NB4 (cell line): ENCODE measurements around the gene MUC6.

Experiments used
- DNase-seq: peaks from one replicate; pipeline ENCODE4 v3.0.0; 2010; ENCODE audit warnings: low read depth
- H3K4me3 ChIP-seq: one replicate; pipeline ENCODE4 v1.5.1; 2011; ENCODE audit warnings: mild to moderate bottlenecking, low read depth, low read length, moderate library complexity
- MYC ChIP-seq: IDR thresholded peaks from 2 replicates; pipeline ENCODE4 v1.6.1; 2011; ENCODE audit warnings: low read depth, low read length
- POLR2A ChIP-seq: IDR thresholded peaks from 2 replicates; pipeline ENCODE4 v1.6.1; 2011; ENCODE audit warnings: mild to moderate bottlenecking; ENCODE audit not compliant: insufficient read length; ENCODE audit errors: extremely low read depth
- TF ChIP-seq, protein P1 (sequence below): IDR thresholded peaks from 2 replicates; pipeline ENCODE4 v1.6.1; 2011; ENCODE audit warnings: low read depth, low read length
- TF ChIP-seq, protein P2 (sequence below): IDR thresholded peaks from one replicate; pipeline ENCODE4 v1.5.1; 2012; ENCODE audit warnings: low read depth, low read length

MUC6 gene

DNA sequence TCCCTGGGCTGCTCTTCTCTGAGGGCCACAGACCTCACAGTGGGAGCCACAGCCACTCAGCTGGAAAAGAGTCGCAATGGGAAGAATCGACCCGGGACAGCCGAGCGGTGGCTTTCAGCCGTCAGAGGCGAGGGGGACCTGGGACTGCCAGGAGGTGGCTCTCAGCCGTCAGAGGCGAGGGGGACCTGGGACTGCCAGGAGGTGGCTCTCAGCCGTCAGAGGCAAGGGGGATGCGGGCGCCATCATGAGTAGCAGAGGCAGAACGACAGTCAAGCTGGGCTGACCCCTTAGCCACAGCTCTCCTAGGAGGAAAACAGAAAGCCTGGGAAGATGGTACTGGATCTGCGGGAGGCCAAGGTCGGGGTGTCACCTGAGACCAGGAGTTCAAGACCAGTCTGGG is 23.2 kb upstream of the MUC6 start:
- H3K4me3 ChIP-seq = no peak overlapping the region
- DNase-seq = no peak
- TF ChIP-seq, protein P1, sequence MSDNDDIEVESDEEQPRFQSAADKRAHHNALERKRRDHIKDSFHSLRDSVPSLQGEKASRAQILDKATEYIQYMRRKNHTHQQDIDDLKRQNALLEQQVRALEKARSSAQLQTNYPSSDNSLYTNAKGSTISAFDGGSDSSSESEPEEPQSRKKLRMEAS = no peak
- TF ChIP-seq, protein P2, sequence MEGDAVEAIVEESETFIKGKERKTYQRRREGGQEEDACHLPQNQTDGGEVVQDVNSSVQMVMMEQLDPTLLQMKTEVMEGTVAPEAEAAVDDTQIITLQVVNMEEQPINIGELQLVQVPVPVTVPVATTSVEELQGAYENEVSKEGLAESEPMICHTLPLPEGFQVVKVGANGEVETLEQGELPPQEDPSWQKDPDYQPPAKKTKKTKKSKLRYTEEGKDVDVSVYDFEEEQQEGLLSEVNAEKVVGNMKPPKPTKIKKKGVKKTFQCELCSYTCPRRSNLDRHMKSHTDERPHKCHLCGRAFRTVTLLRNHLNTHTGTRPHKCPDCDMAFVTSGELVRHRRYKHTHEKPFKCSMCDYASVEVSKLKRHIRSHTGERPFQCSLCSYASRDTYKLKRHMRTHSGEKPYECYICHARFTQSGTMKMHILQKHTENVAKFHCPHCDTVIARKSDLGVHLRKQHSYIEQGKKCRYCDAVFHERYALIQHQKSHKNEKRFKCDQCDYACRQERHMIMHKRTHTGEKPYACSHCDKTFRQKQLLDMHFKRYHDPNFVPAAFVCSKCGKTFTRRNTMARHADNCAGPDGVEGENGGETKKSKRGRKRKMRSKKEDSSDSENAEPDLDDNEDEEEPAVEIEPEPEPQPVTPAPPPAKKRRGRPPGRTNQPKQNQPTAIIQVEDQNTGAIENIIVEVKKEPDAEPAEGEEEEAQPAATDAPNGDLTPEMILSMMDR = no peak
- no peak for TF ChIP-seq MYC
- TF ChIP-seq POLR2A = no peak

DNA sequence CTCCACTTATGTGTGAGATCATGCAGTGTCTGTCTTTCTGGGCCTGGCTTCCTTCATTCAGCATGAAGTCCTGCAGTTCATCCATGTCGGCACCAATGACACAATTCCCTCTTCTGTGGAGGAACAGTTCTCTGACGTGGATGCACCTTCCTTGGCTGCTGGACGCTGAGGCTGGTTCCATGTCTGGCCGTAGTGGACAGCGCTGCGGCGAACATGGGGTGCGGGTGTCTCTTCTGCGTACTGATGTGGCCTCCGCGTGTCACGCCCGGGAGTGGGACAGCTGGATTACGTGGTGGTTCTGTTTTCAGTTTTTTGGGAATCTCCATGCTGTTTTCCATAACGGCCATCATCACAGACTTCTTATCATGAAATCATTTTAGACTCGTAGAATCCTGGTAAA is 21.3 kb upstream of the MUC6 start:
- no peak for DNase-seq
- H3K4me3 ChIP-seq = no peak overlapping the region
- no peak for TF ChIP-seq POLR2A
- no peak for TF ChIP-seq MYC
- TF ChIP-seq, protein P1 = no peak
- TF ChIP-seq, protein P2 = no peak

DNA sequence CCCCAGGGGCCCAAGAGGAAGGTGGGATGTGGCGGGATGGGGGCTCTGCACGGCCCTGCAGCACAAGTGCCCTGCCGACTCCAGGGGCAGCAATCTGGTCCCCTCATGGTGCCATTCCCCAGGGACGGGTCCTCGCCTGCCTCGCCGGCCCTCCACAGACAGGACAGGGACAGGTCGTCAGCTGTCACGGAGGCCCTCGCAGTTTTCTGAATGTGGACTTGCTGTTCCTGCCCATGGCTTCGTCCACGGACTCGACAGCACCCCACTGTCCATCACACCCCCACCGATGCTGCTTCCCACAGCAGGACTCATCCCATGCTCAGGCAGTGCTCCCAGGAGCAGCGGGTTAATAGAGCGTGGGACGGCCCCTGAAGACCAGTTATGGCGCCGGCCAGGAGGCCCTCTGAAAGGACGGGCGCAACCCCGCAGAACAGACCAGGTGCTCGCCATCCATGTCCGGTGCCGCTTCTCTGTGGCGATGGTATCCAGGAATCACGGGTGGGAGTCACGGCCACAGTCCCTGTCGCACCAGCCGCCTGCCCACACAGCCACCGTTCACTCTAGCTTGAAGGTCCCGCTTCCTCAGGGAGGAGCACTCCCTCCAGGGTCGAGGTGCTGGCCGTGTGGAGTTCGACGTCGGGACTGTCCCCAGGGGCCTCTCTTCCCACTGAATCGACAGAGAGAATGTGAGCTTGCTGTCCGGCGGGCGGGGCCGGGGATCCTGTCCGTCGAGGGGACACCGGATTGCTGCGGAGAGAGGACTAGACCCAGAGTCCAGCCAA is 19.7 kb upstream of the MUC6 start:
- DNase-seq = no peak
- TF ChIP-seq, protein P2 = no peak
- no peak for TF ChIP-seq MYC
- TF ChIP-seq, protein P1 = no peak
- no peak for TF ChIP-seq POLR2A
- H3K4me3 ChIP-seq = no peak overlapping the region

DNA sequence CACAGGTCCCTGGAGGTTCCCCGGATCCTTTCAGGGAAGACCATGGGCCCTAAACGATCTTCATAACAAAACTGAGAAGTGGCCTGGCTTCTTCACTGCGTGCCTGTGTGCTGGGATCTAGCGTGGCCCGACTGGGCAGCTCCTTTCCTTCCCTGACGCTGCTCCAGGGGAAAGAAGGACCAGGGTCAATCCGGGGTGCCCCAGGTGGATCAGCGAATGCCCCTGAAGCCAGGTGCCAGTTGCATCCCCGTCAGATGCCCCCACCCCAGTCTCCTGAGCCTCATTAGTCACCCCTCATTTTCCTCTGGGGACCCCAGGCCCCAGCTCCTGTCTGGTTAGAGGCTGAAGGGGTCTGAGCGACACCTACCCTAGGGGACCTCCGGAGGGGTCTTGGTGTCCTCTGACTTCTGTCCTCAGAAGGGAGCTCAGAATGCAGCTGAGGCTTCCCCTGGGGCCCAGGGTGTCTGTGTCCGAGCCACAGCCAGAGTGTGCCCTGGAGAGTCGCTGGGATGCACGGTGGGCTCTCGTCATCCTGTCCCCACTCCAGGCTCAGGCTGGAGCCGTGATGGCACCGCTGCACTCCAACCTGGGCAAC is 18.7 kb upstream of the MUC6 start:
- TF ChIP-seq, protein P1 = no peak
- TF ChIP-seq MYC (no peak), POLR2A (no peak)
- TF ChIP-seq, protein P2 = no peak
- no peak overlapping the region for H3K4me3 ChIP-seq
- no peak for DNase-seq

DNA sequence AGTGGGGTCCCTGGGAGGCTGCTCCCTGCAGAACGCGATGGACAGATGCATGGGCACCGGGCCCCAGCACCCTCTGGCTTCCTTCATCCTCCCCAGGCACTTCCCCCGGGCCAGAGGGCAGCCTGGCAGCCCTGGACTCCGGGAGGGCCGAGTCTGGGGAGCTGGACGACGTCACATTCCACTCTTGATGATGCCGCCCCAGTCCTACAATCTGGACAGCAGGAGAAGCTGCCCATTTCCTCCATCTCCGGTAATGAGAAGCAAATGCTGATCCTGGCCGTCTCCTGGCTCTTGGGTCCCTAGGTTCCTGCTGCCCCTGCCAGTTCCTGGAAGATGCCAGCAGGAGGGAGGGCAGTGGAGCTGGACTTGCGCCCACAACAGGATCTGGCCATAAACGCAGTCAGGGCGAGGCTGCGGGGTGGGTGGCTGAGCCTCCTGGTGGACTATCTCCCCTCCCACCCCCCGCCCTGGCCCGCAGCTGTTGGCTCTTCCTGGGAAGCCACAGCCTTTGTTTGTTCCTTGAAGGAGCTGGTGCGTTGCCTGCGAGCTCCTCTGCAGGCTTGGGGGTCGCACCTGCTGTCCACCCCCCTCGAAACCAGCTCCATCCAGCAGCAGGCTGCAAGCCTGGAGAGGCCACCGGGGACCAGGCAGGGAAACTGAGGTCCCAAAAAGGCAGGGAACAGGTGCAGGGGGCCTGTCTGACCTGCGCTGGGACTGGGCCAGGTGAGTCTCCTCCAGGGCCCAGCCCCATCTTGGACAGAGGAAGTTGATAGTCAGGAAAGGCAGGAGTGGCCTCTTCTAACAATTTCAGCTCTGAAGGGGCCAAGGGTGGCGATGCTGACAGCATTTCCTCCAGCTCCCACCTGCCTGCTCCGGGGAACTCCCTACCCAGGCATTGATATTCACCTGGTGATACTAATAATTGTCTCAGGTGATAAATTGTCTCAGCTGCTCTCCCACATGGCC is 17.9 kb upstream of the MUC6 start:
- DNase-seq = no peak
- TF ChIP-seq, protein P2 = no peak
- no peak for TF ChIP-seq POLR2A
- no peak for TF ChIP-seq MYC
- TF ChIP-seq, protein P1 = no peak

More for the DNA sequence above, 17.9 kb upstream of the MUC6 start:
- H3K4me3 ChIP-seq = no peak overlapping the region
